Effector CD8-positive, alpha-beta T cell (primary cell): ENCODE measurements around the gene PHC2.

Source experiments
- DNase-seq: peaks from one replicate; lab custom pipeline; 2025; lab: John Stamatoyannopoulos, UW

Gene PHC2

DNA sequence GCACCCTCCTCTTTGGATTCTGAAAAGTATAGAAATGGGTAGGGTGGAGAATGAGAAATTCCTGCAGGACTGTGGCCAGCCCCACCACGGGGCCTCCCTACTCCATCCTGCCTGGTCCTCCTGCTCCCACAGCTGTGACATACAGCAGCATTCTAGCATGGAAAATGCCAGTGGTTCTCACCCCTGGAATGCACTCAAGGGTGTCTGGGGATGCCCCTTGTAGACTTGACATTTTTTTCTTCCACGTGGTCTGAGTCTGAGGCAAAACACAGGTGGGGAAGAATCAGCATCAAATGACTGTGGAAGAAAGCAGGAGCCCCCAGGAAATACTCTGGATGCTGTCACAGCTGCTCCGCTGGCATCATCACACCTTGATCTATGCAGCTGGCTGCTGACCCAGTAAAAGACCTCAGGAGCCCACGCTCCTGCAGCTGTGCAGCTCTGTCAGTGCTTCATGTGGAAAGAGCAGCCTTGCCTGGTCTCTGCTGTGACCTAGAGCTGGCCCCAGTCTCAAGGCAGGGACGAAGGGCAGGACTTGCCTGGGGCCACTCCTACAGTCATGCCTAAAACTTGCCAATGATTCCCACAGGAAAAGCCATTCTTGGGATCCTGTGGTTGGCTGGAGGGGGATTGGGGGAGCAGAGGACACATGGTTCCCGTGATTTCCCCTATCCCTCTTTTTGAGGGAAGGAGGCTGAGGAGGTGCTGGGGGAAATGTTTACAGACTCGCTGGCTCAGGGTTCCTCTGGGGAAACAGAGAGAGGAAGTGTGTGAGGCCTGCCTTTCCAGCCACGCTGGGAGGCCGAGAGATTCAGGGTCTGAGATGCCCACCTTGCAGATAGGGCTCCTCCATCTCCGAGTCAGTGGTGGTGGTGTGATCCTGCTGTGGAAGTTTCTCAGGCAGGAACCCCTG, 99.2 kb downstream of the PHC2 start:
- no peak for DNase-seq

DNA sequence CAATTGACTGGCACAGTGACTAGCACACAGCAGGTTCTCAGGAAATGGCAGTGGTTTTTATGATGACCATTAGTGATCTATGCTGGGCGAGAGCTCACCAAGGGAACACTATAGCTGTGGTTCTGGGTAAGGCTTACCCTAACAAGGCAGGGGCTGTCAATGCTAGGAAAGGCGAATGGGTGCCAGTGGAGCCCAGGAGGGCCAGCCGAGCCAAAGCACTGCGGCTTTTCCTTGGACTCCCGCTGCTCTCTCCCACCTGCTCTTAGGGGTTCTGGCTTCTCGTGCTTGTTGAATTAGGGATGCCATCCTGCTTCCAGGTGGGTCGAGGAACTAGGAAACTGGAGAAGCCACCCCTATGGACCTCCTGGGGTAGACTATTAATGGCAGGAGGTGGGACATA, 100.0 kb downstream of the PHC2 start:
- no peak for DNase-seq

- DNase-seq = no peak
Measured at GRCh38 chr1:33330361-33330890, 100.5 kb downstream of the PHC2 start.

DNA sequence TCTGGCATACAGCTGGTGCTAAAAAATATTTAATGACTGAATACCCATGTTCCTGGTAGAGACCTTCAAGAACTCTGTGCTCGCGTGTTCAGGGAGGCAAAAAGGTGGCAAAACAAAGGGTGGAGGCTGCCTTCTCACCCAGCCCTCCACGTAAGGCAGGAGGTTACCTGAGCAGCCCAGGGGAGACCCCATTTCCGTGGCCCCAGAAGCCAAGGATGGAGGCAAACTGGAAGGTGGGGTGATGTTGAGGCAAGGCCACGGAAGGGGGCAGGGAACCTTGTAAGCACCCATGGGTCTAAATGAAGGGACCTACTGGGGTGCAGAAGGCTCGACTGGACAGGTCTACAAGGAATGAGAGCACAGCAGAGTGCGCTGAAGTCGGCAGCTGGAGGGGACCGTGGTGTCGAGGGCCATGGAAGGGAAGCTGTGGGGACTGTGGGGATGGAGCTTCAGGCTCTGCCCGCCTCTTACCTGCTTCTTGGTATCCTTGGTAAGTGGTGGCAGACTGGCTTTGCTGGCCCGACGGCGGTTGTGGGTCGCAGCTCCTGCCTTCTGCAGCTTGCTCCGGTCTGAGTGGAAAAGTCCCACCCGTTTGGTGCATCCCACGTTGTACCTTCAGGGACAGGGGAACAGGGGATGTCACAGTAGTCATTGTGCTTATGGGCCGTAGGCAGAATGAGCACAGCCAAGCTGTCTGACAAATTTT, 101.1 kb downstream of the PHC2 start:
- no peak for DNase-seq

- no peak for DNase-seq
Measured at GRCh38 chr1:33328817-33329216, 102.1 kb downstream of the PHC2 start.

DNA sequence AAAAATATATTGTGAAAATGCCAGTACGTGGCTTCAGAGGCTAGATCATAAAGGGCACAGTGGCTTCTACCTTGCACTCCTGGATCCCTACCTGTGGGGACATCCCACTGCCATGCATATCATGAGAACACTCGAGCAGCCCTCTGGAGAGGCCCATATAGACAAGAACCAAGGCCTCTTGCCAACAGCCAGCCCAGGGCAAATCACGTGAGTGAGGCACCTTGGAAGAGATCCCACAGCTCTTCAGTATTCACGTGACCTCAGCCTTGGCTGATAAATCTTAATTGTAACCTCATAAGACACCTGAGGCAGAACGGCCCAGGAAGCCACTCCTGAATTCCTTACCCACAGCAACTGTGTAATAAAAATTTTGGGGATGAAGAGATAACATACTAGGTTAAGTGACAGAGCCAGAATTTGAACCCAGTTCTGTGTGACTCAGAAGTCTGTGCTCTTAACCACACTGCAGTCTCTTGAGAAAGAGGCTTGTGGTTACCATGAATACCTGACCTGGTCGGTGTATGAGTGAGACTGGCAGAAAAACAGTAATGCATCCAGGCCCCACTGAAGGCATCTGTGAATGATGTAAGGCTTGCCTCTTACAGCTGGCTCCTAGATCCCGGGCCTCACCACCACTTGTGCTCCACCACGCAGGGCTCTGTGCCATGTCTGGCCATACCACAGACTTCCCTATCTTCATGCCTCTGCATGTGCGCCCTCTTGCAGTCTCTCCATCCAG, 103.1 kb downstream of the PHC2 start:
- no peak for DNase-seq

DNA sequence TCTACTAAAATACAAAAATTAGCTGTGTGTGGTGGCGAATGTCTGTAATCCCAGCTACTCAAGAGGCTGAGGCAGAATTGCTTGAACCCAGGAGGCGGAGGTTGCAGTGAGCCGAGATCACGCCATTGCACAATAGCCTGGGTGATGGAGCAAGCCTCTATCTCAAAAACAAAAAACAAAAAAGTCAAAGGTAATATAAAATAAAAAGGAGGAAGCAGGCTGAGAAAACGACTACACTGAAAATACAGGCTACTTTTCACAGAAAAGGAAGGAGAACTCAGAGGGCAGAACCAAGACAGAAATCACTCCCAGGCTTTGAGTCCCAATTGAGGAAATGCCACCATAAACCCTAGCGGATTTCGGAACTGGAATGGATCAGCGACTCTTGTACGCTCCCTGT, 104.1 kb downstream of the PHC2 start:
- DNase-seq = no peak

- DNase-seq = no peak
Measured at GRCh38 chr1:33324677-33325575, 106.0 kb downstream of the PHC2 start.

- no peak for DNase-seq
Measured at GRCh38 chr1:33323663-33324477, 107.0 kb downstream of the PHC2 start.

GRCh38 chr1:33322870-33323585, 107.9 kb downstream of the PHC2 start:
- no peak for DNase-seq

- DNase-seq = no peak
Measured at GRCh38 chr1:33322109-33322508, 108.8 kb downstream of the PHC2 start.

DNA sequence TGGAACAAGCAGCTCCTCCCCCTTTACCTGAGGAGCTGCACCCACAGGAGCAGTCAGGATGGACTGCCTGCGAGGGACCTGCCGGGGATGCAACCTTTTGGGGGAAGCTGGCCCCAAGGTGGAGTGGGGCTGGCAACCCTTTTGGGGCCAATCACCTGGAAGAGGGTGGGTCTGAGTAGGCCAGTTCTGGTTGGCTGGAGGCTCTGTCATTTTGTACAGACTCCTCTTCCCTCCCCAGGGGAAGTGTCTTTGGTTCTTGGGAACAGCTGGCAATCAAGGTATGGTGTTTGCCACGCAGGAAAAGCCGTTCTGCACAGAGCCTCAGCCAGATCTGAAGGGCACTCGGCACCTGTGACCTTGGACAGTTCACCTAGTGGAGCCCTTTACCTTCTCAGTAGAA, 109.7 kb downstream of the PHC2 start:
- DNase-seq = no peak

DNA sequence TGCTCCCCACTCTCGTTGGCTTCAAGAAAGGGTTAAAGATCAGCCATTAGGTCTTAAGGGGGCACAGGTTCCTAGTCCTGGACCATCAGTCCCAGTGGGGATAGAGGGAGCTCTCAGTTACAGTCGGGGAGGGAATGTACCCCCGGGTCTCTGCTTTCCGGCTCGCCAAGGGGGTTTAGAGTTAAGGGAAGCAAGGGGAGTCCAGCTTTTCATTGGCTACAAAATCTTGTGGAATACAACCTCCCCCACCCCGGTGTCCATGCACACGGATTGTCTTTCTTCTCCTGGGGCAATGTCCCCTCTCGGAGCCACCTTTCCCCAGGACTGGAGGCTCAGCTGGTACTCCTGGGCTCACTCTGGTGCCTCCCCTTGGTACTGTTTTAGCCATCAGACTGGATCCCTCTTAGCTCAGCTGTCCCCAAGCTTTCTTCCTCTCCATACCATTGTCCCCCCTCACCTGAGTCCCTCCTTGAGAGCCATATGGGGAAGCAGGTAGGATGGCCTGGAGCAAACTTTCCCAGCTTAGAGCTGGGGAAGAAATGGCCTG, 110.2 kb downstream of the PHC2 start, which contains the start of gene A3GALT2:
TSS of gene A3GALT2 (minus strand) at position 480 of the 547 bp plus-strand sequence. CDS start at position 480, 0 bp downstream.
- no peak for DNase-seq

DNA sequence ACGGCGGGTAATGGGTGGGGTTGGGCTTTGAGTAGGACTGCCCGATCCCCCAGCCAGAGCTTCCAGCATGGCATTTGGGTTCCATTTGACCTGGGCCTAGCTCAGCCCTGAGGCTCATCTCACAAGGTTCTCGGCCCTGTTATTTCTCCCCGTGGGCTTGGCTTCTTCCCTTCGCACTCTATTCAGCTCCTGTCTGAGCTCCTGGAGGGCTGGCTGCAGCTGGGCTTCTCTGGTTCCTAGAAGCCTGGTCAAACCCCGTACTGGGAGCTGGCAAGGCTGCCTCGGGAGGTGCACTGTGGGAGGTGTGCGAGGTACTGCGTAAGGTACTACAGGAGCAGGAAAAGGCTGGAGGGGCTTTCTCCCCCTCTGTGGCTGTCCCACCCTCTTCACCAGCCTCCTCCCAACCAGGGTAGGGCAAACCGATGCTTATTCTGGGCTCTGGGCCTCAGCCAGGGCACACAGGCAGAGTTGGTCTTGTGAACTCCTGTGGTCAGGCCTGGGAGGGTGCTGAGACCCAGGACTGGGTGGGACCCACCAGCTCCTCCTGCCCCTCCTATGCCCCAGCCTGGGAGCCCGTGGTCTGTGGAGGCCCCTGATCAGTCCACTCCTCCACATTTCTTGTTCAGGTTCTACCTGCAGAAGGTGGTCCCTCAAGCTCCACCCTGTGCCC, 110.8 kb downstream of the PHC2 start:
- DNase-seq = no peak

- DNase-seq = no peak
Measured at GRCh38 chr1:33319186-33319948, 111.5 kb downstream of the PHC2 start.

DNA sequence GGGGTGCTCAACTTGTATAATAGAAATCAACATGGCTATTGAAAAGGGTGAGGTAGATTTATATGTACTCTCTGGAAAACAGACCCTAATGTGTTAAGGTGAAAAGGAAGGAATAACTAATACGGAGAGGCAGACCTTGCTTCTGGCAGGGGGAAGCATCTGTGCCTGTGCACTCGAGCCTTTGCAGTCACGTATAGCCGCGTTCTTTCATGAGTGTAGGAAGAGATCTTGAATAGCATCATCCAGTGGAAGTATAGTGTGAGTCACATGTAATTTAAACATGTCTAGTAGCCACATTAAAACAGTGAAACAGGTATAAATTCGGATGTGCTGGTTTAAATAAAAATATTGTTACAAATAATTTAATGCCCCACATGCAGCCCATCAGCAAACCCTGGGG, 112.9 kb downstream of the PHC2 start:
- no peak for DNase-seq

- DNase-seq = no peak
Measured at GRCh38 chr1:33317354-33317753, 113.5 kb downstream of the PHC2 start.

GRCh38 chr1:33316601-33317000, 114.3 kb downstream of the PHC2 start:
- DNase-seq = no peak
